PC-9 (cell line): ENCODE results near the gene PEPD.

ENCODE experiments used
- EZH2 ChIP-seq: fragments of 200-600 bp; sonication (generic); IDR thresholded peaks from 2 replicates; pipeline ENCODE4 v1.8.0; 2017; ENCODE audit warnings: antibody characterized with exemption, low read depth
- TF ChIP-seq, protein P1 (sequence below): fragments of 200-600 bp; sonication (generic); conservative IDR thresholded peaks from 2 replicates; pipeline ENCODE4 v1.6.1; 2017; ENCODE audit warnings: mixed run types, antibody characterized with exemption, mild to moderate bottlenecking, moderate library complexity

DNA sequence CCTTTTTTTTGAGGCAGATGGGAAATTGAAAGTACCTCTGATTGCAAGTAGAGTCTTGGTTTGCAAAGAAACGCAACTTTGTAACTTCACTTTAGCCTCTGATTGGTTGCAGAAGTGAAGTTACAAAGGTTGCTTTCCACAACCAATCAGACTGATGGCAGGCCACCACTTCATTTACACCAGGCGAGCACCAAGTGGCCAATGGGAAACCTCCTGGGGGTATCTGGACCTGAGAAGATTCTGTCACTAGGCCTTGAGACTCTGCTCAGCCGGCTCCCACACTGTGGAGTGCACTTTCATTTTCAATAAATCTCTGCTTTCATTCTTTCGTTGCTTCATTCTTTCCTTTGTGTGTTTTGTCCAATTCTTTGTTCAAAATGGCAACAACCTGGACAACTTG lies 19.1 kb downstream of the PEPD start:
- TF ChIP-seq, protein P1, sequence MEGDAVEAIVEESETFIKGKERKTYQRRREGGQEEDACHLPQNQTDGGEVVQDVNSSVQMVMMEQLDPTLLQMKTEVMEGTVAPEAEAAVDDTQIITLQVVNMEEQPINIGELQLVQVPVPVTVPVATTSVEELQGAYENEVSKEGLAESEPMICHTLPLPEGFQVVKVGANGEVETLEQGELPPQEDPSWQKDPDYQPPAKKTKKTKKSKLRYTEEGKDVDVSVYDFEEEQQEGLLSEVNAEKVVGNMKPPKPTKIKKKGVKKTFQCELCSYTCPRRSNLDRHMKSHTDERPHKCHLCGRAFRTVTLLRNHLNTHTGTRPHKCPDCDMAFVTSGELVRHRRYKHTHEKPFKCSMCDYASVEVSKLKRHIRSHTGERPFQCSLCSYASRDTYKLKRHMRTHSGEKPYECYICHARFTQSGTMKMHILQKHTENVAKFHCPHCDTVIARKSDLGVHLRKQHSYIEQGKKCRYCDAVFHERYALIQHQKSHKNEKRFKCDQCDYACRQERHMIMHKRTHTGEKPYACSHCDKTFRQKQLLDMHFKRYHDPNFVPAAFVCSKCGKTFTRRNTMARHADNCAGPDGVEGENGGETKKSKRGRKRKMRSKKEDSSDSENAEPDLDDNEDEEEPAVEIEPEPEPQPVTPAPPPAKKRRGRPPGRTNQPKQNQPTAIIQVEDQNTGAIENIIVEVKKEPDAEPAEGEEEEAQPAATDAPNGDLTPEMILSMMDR, result no peak
- TF ChIP-seq EZH2, result no peak
